Measurements from ENCODE around the gene AFF2.

AFF2 gene

DNA sequence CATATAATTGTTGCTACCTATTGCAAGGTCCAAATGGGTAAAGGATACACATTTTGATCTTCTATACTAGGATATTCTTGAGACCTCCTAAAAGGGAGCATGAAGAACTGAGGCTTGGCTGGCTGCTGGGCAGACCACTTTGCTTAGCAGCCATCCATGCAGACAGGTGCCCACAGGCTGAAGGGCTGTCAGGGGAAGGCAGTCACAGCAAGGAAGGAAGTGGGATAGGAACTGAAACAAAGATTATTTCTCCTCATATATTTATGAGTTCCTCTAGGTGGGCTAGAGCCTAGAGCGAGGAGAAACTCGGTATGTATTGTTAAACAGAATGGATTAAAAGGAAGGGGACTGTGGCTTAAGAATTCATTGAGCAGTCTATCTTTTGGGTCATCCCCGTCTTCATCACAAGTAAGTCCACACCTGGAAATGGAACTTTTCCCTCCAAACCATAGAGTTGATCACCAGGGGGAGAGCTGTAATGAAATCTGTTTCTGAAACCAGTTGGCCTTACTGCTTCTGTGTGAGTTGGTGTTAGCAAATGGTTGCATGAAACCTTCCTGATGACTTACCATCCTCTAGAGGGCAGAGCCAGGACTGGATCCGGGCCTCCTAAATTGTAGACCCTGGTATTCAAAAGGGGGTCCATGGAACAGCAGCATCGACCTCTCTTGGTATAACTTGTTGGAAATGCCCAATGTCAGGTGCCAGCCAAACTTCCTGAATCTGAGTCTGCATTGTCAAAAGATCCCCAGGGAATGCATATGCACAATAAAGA is 42.3 kb downstream of the AFF2 start:
- no peak overlapping the region for H3K4me3 ChIP-seq (ENCODE audit: low read length)
- TF ChIP-seq, protein P1, sequence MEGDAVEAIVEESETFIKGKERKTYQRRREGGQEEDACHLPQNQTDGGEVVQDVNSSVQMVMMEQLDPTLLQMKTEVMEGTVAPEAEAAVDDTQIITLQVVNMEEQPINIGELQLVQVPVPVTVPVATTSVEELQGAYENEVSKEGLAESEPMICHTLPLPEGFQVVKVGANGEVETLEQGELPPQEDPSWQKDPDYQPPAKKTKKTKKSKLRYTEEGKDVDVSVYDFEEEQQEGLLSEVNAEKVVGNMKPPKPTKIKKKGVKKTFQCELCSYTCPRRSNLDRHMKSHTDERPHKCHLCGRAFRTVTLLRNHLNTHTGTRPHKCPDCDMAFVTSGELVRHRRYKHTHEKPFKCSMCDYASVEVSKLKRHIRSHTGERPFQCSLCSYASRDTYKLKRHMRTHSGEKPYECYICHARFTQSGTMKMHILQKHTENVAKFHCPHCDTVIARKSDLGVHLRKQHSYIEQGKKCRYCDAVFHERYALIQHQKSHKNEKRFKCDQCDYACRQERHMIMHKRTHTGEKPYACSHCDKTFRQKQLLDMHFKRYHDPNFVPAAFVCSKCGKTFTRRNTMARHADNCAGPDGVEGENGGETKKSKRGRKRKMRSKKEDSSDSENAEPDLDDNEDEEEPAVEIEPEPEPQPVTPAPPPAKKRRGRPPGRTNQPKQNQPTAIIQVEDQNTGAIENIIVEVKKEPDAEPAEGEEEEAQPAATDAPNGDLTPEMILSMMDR (conservative IDR thresholded peaks at IDR 0.05; ENCODE audit: low read length) = no peak
- no peak for DNase-seq (ENCODE audit: low read depth)

DNA sequence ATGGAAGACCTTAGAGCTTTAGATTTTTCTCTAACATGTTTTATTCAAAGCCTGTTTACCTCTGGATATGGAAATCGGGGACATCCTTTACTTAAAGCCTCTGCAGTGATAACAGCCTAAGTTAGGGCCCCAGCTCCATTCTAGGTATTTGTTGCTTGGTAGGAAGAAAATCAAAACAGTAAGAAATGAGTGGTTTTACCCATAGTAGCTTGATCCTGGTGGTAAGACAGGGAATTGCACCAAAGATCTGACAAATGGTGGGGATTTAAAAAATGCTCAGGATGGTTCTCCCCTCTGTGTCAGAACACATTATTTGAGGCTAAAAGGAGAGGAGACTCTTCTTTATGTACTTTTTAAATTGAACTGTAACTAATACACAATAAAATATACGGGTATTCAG is 52.4 kb downstream of the AFF2 start:
- DNase-seq (ENCODE audit: low read depth) = no peak
- H3K4me3 ChIP-seq (ENCODE audit: low read length) = no peak overlapping the region
- TF ChIP-seq, protein P1 (conservative IDR thresholded peaks at IDR 0.05; ENCODE audit: low read length) = peak; percentile 22; the same call in 1 of the 2 replicates

DNA sequence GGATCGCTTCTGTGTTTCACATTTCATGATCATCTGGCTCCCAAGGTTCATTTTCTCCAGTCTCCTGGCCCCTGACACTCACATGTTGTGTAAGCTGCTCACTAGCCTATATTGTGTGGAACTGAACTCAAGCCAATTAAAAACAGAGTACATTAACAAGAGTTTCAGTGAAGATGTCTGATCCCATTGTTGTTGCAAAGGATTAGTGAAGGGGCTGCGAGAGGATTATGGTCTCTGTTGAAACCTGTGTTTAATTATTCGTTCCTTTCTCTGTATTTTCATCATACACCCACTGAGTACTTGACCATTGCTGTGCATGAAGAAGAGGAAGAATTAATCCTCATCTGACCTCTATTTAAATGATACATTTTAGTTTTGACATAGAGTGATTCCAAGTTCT is 54.7 kb downstream of the AFF2 start:
- H3K4me3 ChIP-seq (ENCODE audit: low read length) = no peak overlapping the region
- no peak for DNase-seq (ENCODE audit: low read depth)
- TF ChIP-seq, protein P1 (conservative IDR thresholded peaks at IDR 0.05; ENCODE audit: low read length) = no peak

DNA sequence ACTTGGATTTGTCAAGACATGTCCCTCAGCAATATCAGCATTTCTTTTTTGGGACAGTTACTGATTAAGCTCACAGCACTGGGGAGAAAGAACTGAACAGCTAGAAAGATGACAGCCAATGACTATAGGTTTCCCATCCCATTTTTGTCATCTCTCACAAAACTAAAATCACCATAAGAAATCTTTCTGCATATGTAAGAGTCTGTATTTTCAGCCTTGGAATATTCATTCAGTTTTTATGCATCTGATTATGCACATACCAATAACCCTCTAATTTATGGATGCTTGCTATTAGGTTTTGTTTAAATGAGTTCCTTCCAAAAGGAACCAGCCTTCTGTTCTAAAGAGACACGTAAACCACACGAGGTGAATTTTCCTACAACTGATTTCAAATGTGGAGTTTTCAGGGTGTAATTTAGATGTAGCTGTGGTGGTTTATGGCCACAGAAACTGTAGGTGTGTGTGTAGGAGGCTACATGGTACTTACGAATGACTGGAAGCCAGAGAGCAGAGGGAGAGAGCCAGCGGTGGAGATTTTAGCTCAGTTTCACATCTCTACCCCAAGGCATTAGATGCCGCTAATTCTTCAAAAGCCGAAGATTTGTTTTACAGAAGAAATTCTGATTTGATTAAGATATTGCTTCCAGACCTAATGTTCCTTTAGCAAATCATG is 55.3 kb downstream of the AFF2 start:
- TF ChIP-seq, protein P1 (conservative IDR thresholded peaks at IDR 0.05; ENCODE audit: low read length) = no peak
- no peak for DNase-seq (ENCODE audit: low read depth)
- H3K4me3 ChIP-seq (ENCODE audit: low read length) = no peak overlapping the region

- no peak overlapping the region for H3K4me3 ChIP-seq (ENCODE audit: low read length)
- TF ChIP-seq, protein P1 (conservative IDR thresholded peaks at IDR 0.05; ENCODE audit: low read length) = no peak
- DNase-seq (ENCODE audit: low read depth) = no peak
Observed at GRCh38 chrX:148556498-148556897, 56.1 kb downstream of the AFF2 start.

GRCh38 chrX:148562846-148563245 is 62.4 kb downstream of the AFF2 start:
- DNase-seq (ENCODE audit: low read depth) = no peak

More at GRCh38 chrX:148562846-148563245, 62.4 kb downstream of the AFF2 start:
- TF ChIP-seq, protein P1 (conservative IDR thresholded peaks at IDR 0.05; ENCODE audit: low read length) = no peak
- H3K4me3 ChIP-seq (ENCODE audit: low read length) = no peak overlapping the region
